ENCODE measurements around the gene ZFC3H1.
"Not testable (repeated sequence)": the region's sequence is repeated elsewhere in the genome, so short reads cannot be mapped to it uniquely, and the experiment has no call there.

Gene ZFC3H1

DNA sequence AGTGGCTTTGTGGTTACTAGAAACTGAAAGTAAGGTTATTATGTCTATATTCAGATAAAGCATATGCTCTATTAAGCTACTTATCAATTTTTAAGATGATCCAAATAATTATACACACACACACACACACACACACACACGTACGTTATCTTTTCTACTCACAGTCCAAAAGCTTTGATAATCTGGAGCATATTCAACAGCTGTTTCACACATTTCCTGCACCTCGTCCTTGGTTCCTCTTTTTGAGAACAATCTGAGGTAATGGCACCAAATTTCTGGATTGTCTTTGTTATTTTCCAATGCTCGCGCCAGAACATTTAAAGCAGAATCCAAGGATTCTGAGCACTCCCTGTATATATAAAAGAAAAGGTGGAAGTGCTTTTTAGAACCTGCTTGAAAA is 37.5 kb downstream of the ZFC3H1 start:
- DNase-seq: peak; percentile 54 to 57

- no peak for DNase-seq
Observed at GRCh38 chr12:71625476-71625875, 38.2 kb downstream of the ZFC3H1 start.

DNA sequence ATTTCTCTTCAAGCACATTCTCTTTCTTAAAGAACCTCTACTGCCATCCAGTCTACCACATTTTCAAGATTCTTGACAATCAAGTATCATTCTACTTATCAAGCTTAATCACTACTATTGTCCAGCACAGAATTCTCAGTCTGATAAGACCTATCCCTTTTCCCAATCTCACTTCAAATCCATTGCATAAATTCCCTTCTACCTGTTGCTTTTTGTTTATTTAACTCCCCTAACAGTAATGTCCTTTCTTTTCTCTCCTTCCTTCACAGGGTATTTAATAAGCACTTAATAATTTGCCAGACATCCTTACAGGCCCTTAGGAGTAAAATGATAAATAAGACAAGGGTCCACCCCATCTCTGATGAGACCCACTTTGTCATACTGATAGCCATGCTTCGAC is 41.7 kb downstream of the ZFC3H1 start:
- no peak for DNase-seq

- no peak for DNase-seq
Observed at GRCh38 chr12:71610031-71610795, 53.4 kb downstream of the ZFC3H1 start.

- no peak for DNase-seq
Observed at GRCh38 chr12:71607494-71608330, 55.9 kb downstream of the ZFC3H1 start.

DNA sequence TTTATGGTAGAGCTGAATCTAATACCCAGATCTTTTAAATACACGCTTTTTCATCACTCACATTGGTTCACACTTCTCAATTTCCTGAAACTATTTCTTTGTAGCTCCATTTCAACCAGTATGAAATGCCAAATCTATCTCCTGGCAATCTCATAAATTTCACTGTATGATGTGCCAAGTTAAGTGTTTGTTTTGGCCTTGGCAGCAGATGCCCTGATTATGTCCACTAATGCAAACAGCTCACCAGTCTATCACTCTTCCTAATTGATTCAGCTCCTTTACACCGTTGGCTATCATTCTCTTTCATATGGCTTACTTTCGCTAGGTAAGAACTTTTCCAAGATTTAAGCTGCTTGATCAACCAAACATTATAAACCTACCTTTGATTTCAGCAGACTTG is 58.6 kb downstream of the ZFC3H1 start:
- no peak for DNase-seq

DNA sequence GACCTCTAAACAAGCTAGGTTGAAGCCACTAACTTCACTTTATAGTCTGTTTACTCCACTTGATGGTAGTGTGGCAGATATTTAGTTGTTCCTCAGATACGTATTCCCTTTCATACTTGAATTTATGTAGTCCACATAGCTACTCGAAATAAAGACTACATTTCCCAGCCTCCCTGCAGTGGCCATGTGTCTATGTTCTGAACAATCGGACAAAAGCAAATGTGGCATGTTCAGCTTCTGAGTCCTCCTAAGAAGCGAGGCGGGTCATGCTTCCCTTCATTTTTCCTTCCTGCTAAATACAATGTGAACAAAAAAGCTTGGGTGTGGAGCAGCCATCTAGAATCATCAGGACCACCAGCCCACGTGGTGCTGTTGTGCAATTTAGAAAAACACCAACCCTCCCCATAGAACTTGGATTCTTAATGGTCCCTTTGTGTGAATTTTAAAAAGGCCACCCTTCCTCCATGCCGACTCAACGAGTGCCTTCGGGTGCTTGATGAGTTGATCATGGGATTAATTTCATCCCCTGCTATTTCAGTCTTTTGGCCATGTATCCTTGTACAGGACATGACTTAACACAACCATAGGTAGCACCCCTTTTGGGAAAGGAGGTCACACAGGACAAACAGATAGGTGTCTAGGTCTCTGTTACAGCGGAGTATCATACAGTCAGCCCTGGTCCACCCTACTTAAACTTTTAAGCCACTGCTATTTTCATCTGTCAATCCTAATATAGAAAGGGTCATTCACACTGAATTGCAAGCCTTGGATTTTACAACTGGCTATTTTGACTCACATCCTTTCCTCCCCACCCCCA is 60.7 kb downstream of the ZFC3H1 start:
- DNase-seq: no peak

DNA sequence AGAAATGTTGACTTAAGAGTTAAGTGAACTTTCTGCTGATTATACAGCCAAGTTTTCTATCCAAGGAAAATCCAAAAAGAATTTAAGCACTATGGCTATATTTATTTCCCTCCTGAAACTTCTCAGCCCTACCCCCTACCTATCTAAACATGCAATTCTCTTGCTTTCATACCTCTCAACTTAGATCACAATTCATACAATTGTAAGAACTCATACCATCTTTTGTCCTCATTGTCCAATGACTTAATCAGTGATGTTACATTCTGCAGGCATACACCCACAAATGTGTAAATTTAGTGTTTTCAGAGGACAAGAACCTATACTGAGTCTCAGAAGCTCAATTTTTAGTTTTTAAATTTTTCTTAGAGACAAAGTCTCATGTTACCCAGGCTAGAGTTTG is 62.1 kb downstream of the ZFC3H1 start:
- DNase-seq: no peak

GRCh38 chr12:71599210-71599609 is 64.4 kb downstream of the ZFC3H1 start:
- no peak for DNase-seq

GRCh38 chr12:71594214-71594948 is 69.3 kb downstream of the ZFC3H1 start:
- DNase-seq: no peak

DNA sequence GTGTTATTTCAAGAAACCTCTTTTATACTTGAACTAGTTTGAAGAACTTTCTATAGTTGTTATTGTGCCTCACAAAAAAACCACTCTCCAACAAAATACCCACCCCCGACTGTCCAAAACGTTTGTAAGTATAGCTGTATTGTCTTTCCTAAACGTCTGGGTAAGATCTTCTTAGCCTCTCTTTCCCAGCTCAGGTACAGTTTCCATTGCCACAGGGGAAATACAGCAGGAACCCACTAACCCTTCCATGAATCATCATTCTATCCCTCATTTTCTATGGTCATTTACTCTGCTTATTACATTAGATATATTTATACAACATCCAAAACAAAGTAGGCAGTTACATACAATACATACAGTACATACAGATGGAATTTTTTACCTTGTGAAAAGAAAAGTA is 70.8 kb downstream of the ZFC3H1 start:
- DNase-seq: no peak

DNA sequence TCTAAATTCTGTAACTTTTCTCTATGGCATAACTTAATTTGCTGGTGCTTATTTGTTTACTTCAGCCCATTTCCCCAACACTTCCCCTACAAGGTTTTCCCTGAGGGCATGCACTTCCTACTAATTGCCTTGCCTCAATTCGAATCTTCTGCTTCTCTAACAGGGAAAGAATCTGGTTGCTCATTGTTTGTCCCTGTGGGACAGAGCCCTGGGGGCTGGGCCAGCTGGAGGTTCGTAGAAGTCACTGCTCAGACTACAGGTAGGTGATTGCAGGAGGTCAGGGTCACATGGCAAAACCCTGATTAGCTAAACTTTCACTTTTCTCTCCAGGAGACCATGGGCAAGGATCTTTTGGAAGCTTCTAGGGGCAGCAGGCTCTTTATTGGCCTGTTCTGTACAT is 72.0 kb downstream of the ZFC3H1 start:
- no peak for DNase-seq

DNA sequence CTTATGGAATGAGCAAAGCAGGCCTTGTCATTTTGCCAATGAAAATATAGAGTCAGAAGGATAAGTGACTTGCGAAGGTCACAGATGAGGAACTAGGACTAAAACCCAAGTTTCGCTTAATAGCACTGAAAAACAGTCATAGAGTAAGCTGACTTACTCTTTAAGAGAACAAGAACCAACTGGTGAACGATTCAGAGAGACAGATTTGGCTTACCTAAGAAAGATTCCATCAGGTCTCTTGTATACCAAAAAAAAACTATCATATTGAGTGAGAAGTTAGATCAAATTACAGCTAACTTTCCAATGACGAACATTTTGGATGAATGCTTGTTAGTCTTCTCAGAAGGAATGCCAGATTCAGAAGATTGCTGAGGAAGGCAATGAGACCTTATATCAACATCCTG is 74.2 kb downstream of the ZFC3H1 start:
- DNase-seq: no peak

GRCh38 chr12:71587012-71587411 is 76.6 kb downstream of the ZFC3H1 start:
- DNase-seq: no peak

- no peak for DNase-seq
Observed at GRCh38 chr12:71585218-71585617, 78.4 kb downstream of the ZFC3H1 start.

GRCh38 chr12:71584356-71584755 is 79.3 kb downstream of the ZFC3H1 start:
- DNase-seq: no peak

DNA sequence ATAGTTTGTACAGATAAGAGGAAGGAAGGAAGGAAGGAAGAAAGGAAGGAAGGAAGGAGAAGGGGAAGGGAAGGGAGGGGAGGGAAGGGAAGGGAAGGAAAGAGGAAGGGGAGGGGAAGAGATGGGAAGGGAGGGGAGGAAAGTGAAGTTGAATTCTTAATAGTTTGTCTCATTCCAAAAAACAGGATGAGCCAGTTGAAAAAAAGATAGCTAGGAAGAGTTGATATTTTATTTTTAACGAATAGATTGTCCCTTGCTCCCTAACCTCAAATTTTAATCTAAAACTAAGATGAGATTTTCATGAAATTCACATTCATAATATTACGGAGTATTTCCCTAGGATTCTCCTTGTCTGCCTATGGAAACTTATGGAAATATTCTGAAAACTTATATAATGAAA is 80.7 kb downstream of the ZFC3H1 start:
- no peak for DNase-seq

DNA sequence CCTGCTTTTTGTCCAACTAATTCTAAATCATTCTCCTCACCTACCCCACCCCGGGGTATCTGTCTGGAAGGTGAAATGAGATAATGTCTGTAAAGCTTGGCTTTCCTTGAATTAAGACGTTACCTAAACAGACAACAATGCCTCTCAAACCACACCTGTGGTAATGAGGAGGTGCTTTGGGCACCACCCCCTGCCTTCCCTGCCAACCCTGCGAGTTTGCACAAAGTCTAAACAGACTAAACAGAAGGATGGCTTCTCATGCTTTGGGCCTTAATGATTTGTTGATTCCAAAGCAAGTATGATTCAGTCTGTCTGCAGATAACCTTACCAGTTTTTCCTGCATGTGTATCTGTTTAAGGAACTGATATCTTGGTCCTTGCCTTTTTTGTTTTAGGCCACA is 82.4 kb downstream of the ZFC3H1 start:
- no peak for DNase-seq

- no peak for DNase-seq
Observed at GRCh38 chr12:71578694-71579258, 84.9 kb downstream of the ZFC3H1 start.

DNA sequence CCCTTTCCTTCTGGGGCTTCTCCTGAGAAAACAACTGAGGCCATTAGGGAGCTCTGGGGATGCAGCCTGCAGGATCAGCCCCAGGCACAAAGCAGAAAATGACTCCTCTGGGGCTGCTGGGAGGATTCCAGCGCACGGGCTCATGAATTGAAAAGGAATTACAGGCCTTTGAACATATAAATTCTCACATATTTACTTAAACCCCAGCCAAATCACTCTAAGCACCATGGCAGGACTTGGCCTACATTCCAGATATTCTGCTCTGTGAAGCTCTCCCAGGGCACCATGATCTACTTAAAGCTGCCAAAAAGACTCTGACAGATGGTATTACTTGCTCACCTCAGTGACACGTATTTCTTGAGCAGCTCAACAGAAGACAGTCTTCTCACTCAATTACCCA is 87.2 kb downstream of the ZFC3H1 start:
- no peak for DNase-seq

DNA sequence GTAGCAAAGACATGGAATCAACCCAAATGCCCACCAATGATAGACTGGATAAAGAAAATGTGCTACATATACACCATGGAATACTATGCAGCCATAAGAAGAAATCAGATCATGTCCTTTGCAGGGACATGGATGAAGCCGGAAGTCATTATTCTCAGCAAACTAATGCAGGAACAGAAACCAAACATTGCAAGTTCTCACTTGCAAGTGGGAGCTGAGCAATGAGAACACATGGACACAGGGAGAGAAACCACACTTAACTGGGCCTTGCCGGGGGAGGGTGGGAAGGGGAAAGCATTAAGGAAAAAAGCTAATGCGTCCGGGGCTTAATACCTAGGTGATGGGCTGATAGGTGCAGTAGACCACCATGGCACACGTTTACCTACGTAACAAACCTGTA is 93.8 kb downstream of the ZFC3H1 start:
- not testable (repeated sequence) for DNase-seq

DNA sequence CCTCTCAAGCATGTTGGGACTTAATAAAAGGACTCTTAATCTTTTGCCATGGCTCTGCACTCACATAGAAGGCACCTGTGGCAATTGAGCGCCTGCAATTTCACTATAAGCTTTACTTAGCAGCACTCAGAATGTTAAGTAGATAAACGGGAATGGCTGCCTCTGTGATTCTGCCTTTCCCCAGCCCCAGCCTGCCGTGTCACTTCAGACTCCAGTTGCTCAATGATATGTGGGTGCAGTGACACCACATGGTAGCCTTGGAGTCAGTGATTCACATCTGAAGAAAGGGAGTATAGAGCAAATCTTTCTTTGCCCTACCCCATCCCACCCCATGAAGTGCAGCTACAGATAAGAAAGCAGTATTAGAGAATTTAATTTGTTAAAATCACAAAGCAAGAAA is 96.1 kb downstream of the ZFC3H1 start:
- DNase-seq: no peak
